Bone marrow (tissue), 2 donors: ENCODE measurements around the gene RSBN1L.
"Not testable (repeated sequence)": the region's sequence is repeated elsewhere in the genome, so short reads cannot be mapped to it uniquely, and the experiment has no call there.

Source experiments
- DNase-seq, 2 donors: peaks; one replicate each; lab custom pipeline; 2025; lab: John Stamatoyannopoulos, UW

RSBN1L gene

DNA sequence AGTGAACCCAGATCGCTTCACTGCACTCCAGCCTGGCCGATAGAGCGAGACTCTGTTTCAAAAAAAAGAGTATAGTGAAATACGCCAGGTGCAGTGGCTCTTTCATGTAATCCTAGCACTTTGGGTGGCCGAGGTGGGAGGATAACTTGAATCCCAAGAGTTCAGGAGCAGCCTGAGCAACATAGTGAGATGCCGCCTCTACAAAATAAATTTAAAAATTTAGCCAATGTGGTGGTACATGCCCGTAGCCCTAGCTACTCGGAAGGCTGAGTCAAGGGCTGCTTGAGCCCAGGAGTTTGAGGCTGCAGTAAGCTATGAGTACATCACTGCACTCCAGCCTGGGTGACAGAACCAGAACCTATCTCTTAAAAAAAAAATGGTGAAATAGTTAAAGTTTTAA, 74.1 kb downstream of the RSBN1L start:
- no peak for DNase-seq

DNA sequence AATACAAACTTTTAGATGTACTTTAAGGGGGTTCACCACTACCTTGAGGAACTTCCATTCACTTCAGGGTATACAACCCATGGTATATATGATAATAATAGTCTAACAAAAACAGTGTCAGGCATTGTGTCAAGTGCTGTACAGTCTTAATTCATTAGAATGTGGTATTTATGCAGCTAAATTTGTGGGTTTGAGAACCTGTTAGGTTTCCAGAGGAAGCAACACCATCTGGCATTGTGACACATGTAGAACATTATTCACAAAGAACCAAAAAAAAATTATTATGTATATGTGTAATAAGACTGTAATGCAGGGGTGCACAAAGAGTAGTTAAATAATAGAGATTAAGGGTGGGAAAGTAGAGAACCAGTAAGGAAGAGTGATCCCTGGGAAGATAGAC, 75.6 kb downstream of the RSBN1L start:
- DNase-seq: no peak

DNA sequence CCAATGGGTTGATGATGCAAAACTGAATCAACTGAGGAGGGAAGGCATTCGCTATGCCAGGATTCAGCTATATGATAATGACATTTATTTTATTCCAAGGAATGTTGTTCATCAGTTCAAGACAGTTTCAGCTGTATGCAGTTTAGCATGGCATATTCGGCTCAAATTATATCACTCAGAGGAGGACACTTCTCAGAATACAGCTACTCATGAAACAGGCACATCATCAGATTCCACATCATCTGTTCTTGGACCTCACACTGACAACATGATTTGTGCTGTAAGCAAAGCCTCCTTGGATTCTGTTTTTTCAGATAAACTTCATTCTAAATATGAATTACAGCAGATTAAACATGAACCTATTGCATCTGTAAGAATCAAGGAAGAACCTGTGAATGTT, 82.3 kb downstream of the RSBN1L start:
- DNase-seq: no peak

DNA sequence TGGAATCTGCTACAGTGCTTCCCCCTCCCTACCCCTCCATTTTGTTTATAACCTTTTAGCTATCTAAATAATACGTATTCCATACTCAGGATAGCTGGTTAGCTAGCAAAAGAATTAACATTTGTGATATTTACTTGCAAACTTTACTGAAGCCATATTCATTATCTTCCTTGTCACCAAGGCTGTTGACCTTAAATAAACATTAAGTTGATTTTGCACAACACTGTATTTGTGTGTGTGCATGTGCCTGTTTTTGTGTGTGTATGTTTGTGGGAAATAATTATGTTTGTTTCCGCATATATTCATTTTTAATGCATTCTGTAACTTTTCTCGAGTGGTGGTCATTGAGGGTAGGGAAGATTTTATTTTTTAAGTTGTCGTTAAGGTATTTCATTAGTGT, 86.1 kb downstream of the RSBN1L start:
- no peak for DNase-seq

DNA sequence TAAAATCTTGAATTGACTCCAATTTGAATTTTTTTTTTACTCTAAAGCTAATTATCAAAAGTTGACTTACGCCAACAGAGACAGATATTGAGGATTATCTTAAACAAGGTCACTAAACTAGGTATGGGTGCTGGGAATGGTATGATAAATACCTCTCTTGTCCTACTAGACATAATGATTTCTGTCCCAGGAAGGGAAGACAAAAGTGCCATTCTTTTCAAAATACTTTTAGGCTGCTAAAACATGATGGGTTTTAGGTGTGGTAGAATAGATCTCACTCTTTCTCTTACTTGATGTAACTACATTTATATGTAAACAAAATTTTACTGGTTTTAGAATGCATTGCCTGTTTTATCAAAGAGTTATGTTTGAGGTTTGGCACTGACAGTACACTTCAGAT, 86.9 kb downstream of the RSBN1L start:
- DNase-seq: no peak

DNA sequence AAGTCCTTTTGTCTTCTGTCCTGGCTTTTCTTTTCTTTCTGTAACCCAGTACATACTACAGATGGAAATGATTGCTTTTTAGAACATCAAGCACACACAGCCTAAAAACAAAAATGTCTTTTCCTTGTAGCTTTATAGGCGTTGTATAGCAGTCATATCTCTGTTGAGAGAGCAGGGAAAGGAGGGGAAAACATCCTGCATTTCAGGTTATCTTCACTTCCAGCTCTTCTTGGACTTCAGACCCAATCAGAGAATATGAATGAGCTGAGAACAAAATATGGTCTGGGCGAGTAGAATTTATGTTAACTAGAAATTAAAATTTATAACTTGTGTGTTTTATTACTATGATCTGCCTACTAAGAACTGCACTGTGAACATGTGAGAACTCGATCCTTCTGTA, 87.3 kb downstream of the RSBN1L start:
- DNase-seq: no peak

DNA sequence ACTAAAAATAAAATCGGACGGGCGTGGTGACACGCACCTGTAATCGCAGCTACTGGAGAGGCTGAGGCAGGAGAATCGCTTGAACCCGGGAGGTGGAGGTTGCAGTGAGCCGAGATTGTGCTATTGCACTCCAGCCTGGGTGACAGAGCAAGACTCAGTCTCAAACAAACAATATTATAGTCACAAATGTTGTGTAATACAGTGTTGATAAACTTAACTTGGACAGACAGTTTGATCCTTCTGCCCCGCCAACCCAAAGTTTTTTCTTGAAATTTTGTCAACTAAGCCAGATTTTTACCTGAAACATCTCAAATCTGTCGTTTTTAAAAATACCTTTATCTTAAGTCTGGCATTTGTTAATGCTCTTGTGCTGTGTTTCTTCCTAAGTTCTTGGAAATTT, 88.2 kb downstream of the RSBN1L start:
- DNase-seq: not testable (repeated sequence)

DNA sequence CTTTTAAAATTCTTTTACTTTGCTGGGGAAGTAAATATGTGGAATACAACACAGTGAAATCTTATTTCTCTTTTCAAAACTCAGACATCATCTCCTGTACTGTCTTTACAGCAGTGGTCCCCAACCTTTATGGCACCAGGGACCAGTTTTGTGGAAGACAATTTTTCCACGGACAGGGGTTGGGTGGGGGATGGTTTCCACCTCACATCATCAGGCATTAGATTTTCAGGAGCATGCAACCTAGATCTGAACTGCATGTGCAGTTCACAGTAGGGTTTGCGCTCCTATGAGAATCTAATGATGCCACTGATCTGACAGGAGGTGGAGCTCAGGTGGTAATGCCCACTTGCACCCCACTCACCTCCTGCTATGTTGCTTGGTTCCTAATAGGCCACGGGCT, 89.8 kb downstream of the RSBN1L start:
- DNase-seq: no peak

DNA sequence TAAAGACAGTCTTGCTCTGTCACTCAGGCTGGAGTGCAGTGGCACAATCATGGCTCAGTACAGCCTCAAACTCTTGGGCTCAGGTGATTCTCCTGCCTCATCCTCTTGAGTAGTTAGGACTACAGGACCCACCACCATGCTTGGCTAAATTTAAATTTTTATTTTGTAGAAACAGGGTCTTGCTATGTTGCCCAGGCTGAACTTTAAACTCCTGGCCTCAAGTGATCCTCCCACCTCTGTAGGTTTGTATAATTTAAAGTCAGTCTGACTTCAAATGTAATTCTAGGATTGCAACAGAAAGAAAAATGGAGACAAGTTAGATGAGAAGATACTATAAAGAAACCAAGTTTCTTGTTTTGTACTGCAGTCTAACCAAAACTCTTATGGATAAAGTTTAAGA, 90.5 kb downstream of the RSBN1L start:
- DNase-seq: no peak

DNA sequence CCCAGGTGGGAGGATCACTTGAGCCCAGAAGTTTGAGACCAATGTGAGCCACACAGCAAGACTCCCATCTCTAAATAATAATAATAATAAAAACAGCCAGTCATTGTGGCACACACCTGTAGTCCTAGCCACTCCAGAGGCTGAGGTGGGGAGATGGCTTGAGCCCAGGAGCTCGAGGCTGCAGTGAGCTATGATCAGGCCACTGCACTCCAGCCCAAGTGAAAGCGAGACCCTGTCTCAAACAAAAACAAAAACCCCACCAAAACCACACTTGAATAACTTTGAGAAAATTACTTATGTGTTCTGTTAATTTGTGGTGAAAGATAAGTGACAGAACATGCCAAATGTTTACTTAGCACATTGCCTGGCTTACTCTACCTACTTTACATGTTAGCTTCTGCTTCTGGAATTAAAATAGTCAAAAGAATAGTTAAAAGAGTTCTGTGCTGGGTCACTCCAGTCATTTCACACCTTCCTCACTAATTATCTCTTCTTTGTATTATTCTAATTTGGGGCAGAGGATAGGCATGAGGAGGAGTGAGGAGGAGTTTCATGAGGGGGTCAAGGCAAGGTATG, 92.2 kb downstream of the RSBN1L start:
- DNase-seq: no peak

DNA sequence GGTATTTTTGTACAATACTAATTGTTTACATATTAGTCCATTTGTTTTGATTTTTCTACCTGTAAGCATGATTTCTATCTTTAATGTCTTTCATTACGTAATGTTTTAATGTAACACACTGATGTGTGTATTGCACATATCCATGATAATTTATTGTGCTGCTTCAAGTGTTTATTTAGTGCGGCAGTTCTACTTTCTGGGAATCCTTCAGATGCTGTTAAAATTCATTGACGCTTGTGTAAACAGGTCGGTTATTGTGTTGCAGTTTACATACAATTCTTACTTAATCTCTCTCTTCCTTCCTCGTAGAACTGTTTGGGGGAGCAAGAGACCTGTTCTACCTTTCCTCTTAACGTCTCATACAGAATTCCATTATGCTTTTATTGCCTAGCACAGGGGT, 95.1 kb downstream of the RSBN1L start:
- no peak for DNase-seq

DNA sequence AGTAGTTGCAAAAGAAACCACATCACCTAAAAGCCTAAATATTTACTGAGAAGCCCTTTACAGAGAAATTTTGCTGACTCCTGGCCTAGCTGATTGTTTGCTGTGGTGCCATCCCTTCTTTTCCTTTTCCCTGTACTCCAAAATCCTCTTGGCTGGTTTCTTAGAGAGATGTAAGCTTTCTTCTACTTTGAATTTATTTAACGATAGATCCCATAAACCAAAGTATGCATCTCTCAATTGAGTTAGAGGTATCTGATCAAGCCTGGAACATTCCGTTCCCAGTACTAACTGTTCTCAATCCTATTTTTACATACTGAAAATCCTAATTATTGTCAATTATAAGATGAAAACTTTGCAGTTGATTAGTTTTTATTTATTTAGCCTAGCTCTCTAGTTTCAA, 95.7 kb downstream of the RSBN1L start:
- no peak for DNase-seq

DNA sequence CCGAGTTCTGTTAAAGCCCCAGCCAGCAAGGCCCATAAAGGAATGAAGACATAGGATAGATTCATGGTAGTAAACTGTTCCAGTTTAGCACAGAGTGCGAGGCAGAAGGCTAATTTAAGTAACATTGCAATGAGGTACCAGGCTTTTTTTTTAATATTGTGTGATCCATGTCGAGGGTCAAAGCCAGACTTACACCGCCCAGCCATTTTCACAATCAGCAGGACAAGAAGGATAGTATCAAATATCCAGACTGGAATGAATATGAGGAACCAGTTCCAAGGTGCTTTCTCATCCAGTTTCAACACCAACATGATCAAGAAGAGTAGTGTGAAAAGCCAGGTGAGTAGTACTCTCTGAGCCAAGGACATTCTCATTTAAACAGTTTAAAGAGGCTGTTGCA, 97.7 kb downstream of the RSBN1L start:
- no peak for DNase-seq

DNA sequence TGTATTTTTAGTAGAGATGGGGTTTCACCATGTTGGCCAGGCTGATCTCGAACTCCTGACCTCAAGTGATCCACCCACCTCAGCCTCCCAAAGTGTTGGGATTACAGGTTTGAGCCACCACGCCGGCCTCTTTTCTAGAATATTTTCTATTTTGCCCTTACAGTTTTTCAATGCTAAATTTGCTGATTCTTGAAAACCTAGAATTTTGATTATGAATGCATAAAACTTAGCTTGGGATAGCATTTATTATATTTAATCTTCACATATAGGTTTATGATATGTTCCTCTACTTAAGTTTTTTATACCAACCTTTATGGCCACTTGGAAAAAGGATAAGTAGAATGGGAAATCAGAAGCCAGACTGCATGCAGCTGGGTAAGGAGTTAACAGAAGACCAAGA, 99.8 kb downstream of the RSBN1L start:
- no peak for DNase-seq

DNA sequence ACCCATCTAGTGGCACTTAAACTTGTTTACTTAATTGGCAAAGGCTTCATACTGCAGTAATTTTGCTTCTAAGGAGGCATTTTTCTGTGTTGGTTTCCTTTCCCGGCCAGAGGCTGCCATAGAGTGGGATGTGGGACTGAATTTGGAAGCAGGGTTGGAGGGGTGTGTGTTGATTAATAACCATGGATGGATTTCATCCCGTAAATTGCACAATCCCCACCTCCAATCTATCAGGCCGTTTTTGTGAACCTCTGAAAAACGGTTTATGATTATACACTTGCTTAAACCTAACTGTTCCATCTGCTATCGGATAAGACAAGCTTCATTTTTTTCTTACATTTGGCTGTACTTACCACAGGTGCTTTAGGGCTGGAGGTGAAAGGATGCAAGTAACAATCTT, 100.7 kb downstream of the RSBN1L start:
- no peak for DNase-seq

DNA sequence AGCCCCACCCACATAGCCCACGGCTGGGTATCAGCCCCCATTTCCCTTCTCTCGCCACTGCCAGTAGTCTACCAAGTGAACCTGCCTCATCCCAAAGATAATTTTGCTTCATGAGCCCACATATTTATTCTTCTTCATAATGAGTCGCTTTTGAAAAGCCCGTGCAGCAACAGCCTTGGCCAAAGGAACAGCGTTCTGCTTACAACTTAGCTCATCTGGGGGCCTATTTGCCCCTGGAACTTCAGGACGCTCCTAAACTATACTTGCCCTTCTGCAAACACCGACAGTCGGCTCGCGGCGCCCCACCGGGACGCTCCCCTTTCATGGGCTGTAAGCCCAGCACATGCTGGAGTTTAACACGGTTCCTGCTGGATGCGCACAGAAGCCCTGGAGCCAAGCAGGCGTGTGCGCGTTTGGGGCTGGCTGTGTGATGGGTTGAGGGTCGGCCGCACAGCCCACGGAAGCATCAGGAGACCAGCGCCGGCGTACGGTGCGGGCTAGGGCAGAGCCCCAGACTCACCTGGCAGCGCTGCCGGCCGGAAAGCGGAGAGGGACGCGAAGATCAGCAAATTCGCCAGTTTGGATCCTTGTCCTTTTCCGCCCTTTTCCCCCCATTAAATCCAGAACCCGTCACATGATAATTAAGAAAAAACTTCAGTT, 101.6 kb downstream of the RSBN1L start:
- no peak for DNase-seq

DNA sequence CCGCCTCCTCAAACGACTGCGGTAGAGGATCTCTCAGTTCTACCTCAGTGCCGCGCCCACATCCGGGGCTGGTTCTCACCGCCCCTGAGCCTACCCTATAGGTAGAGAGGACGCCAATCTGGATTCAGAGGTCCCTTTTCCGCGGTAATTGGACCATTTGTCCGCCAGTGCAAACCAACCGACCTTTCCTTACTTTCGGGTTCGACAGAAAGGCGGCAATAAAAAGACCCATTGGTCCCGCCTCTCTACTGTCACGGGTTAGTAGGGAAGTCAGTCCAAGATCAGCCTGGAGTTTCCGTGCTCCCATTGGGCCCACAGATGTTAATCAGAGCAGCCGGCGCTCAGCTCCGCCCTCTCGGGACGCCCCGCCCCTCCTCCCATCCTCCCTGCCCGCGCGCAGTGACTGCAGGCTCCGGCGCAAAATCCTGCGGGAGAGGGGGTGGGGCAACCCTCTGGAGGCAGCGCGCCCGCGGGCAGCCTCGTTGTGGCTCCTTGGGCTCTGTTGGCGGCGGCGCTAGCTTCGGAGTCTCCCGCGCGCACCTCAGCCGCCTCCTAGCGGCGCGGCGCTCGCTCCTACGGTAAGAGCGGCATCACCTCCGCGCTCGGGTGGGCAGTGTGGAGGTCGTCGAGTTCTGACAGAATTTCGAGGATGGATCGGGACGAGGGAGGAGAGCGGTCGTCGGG, 102.3 kb downstream of the RSBN1L start, which contains the start of the genes PHTF2 and TMEM60:
Gene PHTF2, plus strand, starts transcription at position 380 of the 684 bp plus-strand sequence.
Gene TMEM60, minus strand, starts transcription at position 41 of the 684 bp plus-strand sequence. CDS start 4,061 bp downstream, outside the sequence.
- DNase-seq: peak; percentile 88 to 98

DNA sequence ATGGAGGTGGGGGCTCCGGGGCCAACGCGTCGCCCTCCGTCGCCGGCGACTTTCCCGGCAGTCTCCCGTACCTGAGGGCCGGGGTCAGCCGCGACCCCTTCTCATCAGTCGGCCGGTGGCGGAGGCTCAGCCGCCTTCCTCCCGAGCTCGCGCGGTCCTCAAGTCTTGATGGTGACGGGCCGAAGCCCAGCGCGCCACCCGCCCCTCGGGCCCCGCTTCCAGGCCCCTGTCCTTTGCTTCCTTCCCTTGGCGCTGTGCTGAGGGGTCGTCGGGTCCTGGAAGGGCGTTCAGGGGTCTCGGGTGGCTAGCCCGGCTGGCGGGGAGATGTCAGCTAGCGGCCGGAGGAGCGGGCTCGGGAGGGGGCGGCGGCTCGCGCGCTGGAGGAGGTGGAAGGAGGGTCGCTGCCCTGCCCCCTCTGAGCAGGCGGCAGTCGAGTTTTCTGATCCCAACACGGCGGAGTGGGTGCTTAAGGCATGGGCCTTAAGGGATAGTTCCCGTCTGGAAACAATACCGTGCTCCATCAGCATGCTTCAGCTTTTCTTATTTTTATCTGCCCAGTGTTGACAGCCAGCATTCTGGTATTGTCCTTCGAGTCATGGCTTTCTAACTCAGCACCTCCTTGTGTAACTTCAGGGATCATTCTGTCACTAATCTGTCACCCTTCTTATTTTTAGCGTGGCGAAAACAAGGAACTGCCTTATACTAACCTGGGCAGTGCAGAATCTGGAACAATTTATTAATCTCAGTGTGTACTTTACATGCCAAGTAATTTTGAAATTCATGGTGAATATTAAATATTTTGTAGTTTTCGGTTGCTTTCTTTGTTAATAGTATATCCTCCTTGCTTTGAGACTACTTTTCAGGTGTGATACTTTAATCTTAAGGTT, 103.1 kb downstream of the RSBN1L start:
- peak; percentile 22 to 24 for DNase-seq

DNA sequence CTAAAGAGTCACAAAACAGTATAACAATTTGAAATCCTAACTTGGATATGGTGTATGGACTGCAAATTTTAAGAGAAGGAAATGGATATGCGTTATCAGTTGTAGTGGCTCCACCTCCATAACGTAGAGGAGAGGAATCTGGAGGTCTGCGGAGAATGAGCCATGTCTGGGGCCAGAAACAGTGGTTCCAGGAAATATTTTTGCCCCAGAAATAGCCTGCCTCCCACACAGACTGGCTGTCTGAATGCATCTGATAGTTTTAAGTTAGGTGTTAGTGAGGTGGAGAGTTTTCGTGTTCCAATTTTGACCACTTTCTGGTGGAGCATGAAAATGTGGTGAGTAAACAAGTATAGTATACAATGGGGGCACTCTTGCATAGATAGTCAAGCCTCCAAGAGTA, 103.9 kb downstream of the RSBN1L start:
- peak in 1 of 2 donors; percentile 12 for DNase-seq

DNA sequence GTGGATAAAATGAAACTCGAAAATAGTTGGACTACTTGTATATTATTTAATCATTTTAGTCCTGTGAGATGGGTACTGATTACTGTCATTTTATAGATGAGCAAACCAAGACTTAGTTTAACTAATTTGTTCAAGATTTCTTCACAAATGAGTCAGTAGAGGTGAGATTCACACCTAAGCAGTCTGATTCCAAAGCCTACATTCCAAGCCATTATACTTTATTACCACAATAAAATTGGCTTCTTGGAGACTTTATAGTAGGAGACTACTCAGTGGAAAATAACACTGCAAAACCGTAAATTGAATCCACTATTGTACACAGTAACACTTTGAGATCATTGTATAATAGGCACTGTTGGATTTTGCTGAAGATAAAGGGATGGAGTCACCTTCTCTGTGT, 104.5 kb downstream of the RSBN1L start:
- DNase-seq: no peak

DNA sequence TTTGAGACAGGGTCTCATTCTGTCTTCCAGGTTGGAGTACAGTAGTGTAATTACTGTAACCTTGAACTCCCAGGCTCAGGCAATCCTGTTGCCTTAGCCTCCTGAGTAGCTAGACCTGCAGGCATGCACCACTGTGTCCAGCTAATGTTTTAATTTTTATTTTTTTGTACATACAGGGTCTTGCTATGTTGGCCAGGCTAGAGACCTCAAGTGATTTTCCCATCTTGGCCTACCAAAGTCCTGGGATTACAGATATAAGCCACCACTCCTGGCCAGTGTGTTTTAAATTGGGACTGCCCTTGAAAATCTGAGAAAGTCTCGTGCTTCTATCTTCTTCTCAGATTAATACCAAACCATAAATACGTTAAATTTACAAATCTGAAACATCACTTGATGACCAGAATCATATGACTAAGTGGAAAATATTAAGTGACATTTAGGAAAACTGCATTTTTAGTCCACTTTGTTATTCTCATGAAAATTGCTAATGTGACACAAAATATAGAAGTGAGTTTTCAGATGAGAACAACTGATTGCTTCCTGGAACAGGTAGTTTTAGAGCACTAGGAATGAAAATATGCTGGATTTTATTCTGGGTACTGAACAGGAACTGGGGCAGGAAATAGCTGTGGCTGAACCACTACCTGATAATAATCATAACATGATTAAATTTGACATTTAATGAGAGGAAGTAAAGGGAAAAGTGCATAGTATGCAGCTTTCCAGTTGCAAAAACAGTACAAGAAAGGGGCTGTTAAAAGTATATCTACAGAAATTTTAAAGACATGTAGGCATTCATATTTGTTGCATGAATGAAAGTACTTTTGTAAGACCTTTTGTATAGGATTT, 106.5 kb downstream of the RSBN1L start:
- DNase-seq: peak in 1 of 2 donors; percentile 64
